GM23338 (cell line): ENCODE measurements around the gene JMJD1C.

Source experiments
- CREB1 ChIP-seq: fragments of 250-450 bp; sonication (Bioruptor Pico); IDR thresholded peaks from 2 replicates; pipeline ENCODE4 v1.5.0; 2020; ENCODE audit warnings: low read depth, mild to moderate bottlenecking, moderate library complexity
- EZH2 ChIP-seq: fragments of 200-600 bp; sonication (generic); IDR thresholded peaks from one replicate; pipeline ENCODE4 v1.8.0; 2017; ENCODE audit warnings: antibody characterized with exemption, mild to moderate bottlenecking, low read depth; ENCODE audit not compliant: unreplicated experiment
- EZH2phosphoT487 ChIP-seq: fragments of 200-600 bp; sonication (generic); IDR thresholded peaks from one replicate; pipeline ENCODE4 v1.8.1; 2018; ENCODE audit warnings: antibody characterized with exemption; ENCODE audit not compliant: unreplicated experiment
- POLR2AphosphoS5 ChIP-seq: IDR thresholded peaks from 2 replicates; pipeline ENCODE4 v1.6.1; 2016; ENCODE audit warnings: antibody characterized with exemption, low read depth
- TF ChIP-seq, protein P1 (sequence below), 2 experiments: fragments of 200-600 bp in 1 of 2; sonication (generic) in 1 of 2; conservative IDR thresholded peaks; 2 replicates each; pipeline versions ENCODE4 v1.5.1 to v1.6.1; 2016 to 2017; ENCODE audit warnings: antibody characterized with exemption in 2 of 2, low read depth in 2 of 2, mild to moderate bottlenecking in 2 of 2, moderate library complexity in 1 of 2
- TF ChIP-seq, protein P2 (sequence below): IDR thresholded peaks from one replicate; pipeline ENCODE4 v1.6.1; 2018; ENCODE audit warnings: antibody characterized with exemption; ENCODE audit not compliant: unreplicated experiment

DNA sequence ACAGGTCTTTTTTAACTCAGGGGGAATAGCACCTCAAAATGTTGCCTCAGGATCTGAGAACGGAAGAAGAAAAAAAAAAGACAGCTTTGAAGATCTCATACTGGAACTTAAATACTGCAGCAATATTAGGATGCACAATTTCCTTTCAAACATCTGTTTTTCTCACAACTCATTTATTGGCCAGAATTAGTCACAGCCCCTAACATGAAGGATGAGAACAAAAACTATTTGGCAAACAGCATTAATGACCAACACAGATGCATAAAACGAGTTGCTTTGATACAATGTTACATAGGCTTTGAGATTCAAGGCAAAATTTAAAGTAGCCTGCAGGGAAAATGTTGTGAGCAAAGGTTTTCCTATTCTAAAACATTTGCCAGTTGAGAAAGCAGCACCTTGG, 36.5 kb downstream of the JMJD1C start:
- TF ChIP-seq EZH2phosphoT487 (no peak), POLR2AphosphoS5 (no peak), EZH2 (no peak), CREB1 (CRISPR knock-in tag) (no peak)
- TF ChIP-seq, protein P1, sequence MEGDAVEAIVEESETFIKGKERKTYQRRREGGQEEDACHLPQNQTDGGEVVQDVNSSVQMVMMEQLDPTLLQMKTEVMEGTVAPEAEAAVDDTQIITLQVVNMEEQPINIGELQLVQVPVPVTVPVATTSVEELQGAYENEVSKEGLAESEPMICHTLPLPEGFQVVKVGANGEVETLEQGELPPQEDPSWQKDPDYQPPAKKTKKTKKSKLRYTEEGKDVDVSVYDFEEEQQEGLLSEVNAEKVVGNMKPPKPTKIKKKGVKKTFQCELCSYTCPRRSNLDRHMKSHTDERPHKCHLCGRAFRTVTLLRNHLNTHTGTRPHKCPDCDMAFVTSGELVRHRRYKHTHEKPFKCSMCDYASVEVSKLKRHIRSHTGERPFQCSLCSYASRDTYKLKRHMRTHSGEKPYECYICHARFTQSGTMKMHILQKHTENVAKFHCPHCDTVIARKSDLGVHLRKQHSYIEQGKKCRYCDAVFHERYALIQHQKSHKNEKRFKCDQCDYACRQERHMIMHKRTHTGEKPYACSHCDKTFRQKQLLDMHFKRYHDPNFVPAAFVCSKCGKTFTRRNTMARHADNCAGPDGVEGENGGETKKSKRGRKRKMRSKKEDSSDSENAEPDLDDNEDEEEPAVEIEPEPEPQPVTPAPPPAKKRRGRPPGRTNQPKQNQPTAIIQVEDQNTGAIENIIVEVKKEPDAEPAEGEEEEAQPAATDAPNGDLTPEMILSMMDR (conservative IDR thresholded peaks at IDR 0.05; ENCODE audit: low read depth in 2 of 2): no peak
- TF ChIP-seq, protein P2, sequence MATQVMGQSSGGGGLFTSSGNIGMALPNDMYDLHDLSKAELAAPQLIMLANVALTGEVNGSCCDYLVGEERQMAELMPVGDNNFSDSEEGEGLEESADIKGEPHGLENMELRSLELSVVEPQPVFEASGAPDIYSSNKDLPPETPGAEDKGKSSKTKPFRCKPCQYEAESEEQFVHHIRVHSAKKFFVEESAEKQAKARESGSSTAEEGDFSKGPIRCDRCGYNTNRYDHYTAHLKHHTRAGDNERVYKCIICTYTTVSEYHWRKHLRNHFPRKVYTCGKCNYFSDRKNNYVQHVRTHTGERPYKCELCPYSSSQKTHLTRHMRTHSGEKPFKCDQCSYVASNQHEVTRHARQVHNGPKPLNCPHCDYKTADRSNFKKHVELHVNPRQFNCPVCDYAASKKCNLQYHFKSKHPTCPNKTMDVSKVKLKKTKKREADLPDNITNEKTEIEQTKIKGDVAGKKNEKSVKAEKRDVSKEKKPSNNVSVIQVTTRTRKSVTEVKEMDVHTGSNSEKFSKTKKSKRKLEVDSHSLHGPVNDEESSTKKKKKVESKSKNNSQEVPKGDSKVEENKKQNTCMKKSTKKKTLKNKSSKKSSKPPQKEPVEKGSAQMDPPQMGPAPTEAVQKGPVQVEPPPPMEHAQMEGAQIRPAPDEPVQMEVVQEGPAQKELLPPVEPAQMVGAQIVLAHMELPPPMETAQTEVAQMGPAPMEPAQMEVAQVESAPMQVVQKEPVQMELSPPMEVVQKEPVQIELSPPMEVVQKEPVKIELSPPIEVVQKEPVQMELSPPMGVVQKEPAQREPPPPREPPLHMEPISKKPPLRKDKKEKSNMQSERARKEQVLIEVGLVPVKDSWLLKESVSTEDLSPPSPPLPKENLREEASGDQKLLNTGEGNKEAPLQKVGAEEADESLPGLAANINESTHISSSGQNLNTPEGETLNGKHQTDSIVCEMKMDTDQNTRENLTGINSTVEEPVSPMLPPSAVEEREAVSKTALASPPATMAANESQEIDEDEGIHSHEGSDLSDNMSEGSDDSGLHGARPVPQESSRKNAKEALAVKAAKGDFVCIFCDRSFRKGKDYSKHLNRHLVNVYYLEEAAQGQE: no peak
